Effector memory CD8-positive, alpha-beta T cell (primary cell): ENCODE measurements around the gene SMTN.
"Not testable (repeated sequence)": the region's sequence is repeated elsewhere in the genome, so short reads cannot be mapped to it uniquely, and the experiment has no call there.

Experiments used
- ATAC-seq: fragments of 150-1000 bp; cut with Tn5 transposase; replicated peaks from 2 replicates; pipeline ENCODE4 v1.10.0; 2021; ENCODE audit warnings: mild to moderate bottlenecking, moderate library complexity
- DNase-seq, 3 experiments: peaks; one replicate each; pipeline ENCODE4 v3.0.0; 2021
- H3K27ac Mint-ChIP-seq, 2 donors: one replicate each; pipeline ENCODE4 v1.8.0; 2022; ENCODE audit warnings: mild to moderate bottlenecking in 2 of 2, mixed read lengths in 2 of 2, moderate library complexity in 2 of 2
- H3K27me3 Mint-ChIP-seq, 2 donors: one replicate each; pipeline ENCODE4 v1.8.0; 2022; ENCODE audit warnings: mixed read lengths in 2 of 2
- H3K36me3 Mint-ChIP-seq: one replicate; pipeline ENCODE4 v1.8.0; 2022; ENCODE audit warnings: mild to moderate bottlenecking, moderate library complexity, mixed read lengths; ENCODE audit not compliant: insufficient read depth
- H3K4me1 Mint-ChIP-seq, 2 donors: one replicate each; pipeline ENCODE4 v1.8.0; 2022; ENCODE audit warnings: low read depth in 2 of 2, mixed read lengths in 2 of 2
- H3K4me3 Mint-ChIP-seq, 2 donors: one replicate each; pipeline ENCODE4 v1.8.0; 2022; ENCODE audit warnings: mild to moderate bottlenecking in 2 of 2, mixed read lengths in 2 of 2, moderate library complexity in 2 of 2
- H3K9me3 Mint-ChIP-seq, 2 donors: one replicate each; pipeline ENCODE4 v1.8.0; 2022; ENCODE audit warnings: mixed read lengths in 2 of 2

Gene SMTN

DNA sequence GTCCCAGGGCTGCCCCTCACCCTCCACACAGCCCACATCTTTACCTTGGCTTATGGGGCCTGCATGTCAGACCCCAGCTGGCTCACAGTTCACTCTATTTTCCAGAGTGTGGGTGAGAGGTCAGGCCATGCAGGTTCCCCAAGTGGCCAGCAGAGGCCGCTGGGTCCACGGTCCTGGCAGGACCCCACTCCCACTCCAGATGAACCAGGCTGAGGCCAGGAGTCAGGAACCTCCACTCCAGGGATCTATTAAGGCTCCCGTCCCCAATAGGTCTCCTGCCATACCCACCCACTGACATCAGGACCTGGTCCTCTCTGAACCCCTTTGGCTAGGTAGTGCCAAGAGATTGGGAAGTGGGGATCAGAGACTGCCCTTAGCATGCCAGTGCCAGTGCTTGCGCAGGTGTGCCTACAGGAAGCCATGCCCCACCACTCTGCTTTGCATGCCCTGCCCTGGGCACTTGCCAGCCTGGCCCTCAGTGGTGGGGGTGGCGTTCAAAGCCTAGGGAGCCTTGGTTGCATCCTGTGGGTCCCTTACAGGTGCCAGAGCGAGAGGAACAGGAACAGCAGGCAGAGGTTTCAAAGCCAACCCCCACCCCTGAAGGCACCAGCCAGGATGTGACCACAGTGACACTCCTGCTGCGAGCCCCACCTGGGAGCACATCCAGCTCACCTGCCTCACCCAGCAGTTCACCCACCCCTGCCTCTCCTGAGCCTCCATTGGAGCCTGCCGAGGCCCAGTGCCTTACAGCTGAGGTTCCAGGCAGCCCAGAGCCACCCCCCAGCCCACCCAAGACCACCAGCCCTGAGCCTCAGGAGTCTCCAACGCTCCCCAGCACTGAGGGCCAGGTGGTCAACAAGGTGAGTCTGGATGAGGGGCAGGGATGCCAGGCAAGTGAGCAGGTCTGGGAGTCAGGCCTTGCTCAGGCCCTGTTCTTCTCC is 8.3 kb downstream of the SMTN start:
- no peaks in the 10 kb centered on the region for H3K27me3 Mint-ChIP-seq
- H3K36me3 Mint-ChIP-seq, result peaks cover 5% of the 10 kb centered on the region
- H3K4me3 Mint-ChIP-seq, result no peak overlapping the region
- no peak for ATAC-seq
- DNase-seq, result no peak
- H3K27ac Mint-ChIP-seq, result no peak overlapping the region
- H3K9me3 Mint-ChIP-seq, result no peaks in the 10 kb centered on the region
- peaks cover 3 to 4% of the 10 kb centered on the region in 2 donors for H3K4me1 Mint-ChIP-seq

GRCh38 chr22:31090217-31091085 is 9.3 kb downstream of the SMTN start:
- Mint-ChIP-seq H3K4me1 (no peaks in the 10 kb centered on the region), H3K36me3 (peaks cover 3% of the 10 kb centered on the region), H3K9me3 (no peaks in the 10 kb centered on the region), H3K27me3 (no peaks in the 10 kb centered on the region), H3K4me3 (no peak overlapping the region), H3K27ac (no peak overlapping the region)
- no peak for ATAC-seq
- no peak for DNase-seq

DNA sequence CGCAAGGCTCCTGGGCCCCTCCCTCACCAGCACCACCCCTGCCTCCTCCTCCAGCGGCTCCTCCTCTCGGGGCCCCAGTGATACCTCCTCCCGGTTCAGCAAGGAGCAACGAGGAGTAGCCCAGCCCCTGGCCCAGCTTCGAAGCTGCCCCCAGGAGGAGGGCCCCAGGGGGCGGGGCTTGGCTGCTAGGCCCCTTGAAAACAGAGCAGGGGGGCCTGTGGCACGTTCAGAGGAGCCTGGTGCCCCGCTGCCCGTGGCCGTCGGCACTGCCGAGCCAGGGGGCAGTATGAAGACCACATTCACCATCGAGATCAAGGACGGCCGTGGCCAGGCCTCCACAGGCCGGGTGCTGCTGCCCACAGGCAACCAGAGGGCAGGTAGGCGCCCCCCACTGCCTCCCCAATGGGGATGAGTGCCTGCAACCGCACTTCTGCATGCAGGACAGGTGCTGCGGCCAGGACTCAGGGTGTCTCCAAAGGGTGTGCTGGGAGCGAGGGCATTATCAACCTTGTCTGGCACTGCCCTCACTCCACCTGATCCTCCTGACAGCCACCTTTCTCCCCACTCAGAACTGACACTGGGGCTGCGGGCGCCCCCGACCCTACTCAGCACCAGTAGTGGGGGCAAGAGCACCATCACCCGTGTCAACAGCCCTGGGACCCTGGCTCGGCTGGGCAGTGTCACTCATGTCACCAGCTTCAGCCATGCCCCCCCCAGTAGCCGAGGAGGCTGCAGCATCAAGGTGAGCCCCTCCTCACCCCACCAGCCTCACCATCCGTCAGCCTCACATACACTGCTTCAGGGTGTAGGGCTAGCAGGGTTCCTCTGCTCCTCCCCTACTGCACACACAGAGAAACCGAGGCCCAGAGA is 10.2 kb downstream of the SMTN start:
- Mint-ChIP-seq H3K27ac (no peak overlapping the region), H3K36me3 (peaks cover 3% of the 10 kb centered on the region), H3K4me1 (no peaks in the 10 kb centered on the region), H3K27me3 (no peaks in the 10 kb centered on the region), H3K9me3 (no peaks in the 10 kb centered on the region), H3K4me3 (no peak overlapping the region)
- ATAC-seq (no peak), DNase-seq (no peak)

DNA sequence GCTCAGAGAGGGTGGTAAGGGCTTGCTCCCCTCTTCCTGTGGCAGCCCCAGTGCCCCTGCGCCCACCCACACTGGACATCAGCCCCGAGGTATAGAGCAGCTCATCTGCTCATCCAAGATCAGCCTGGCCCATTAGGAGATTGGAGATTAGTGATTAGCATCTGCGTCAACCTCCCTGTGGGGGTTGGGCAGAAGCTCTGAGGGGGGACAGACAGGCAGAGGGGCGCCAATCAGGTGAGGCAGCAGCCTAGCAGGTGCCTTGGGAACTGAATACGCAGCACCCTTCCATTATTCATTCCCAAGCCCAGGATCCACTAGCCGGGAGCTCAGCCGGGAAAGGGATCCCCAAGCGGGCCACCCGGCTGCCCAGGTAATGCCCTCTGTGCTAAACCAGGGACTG is 11.0 kb downstream of the SMTN start:
- no peak overlapping the region for H3K4me3 Mint-ChIP-seq
- H3K9me3 Mint-ChIP-seq, result no peaks in the 10 kb centered on the region
- H3K27ac Mint-ChIP-seq, result no peak overlapping the region
- H3K36me3 Mint-ChIP-seq, result peaks cover 3% of the 10 kb centered on the region
- H3K27me3 Mint-ChIP-seq, result no peaks in the 10 kb centered on the region
- H3K4me1 Mint-ChIP-seq, result no peaks in the 10 kb centered on the region
- no peak for DNase-seq
- no peak for ATAC-seq

GRCh38 chr22:31093086-31093850 is 12.2 kb downstream of the SMTN start:
- H3K27ac Mint-ChIP-seq, result no peak overlapping the region

GRCh38 chr22:31094021-31094551 is 13.0 kb downstream of the SMTN start:
- Mint-ChIP-seq H3K27ac (no peak overlapping the region), H3K9me3 (no peaks in the 10 kb centered on the region), H3K27me3 (no peaks in the 10 kb centered on the region), H3K4me1 (no peaks in the 10 kb centered on the region), H3K4me3 (no peak overlapping the region), H3K36me3 (peaks cover 3% of the 10 kb centered on the region)
- ATAC-seq, result no peak
- DNase-seq, result no peak

More at GRCh38 chr22:31093086-31093850, 12.2 kb downstream of the SMTN start:
- Mint-ChIP-seq H3K4me3 (no peak overlapping the region), H3K9me3 (no peaks in the 10 kb centered on the region), H3K36me3 (peaks cover 3% of the 10 kb centered on the region), H3K27me3 (no peaks in the 10 kb centered on the region), H3K4me1 (no peaks in the 10 kb centered on the region)
- DNase-seq, result no peak
- no peak for ATAC-seq

- H3K36me3 Mint-ChIP-seq, result peaks cover under 1% of the 10 kb centered on the region
- DNase-seq (no peak), ATAC-seq (no peak)
- H3K4me3 Mint-ChIP-seq, result no peak overlapping the region
- H3K27ac Mint-ChIP-seq, result peak overlapping the region in 1 of 2 donors; percentile 55
- H3K9me3 Mint-ChIP-seq, result no peaks in the 10 kb centered on the region
- no peaks in the 10 kb centered on the region for H3K27me3 Mint-ChIP-seq
- no peaks in the 10 kb centered on the region for H3K4me1 Mint-ChIP-seq
Measured at GRCh38 chr22:31094741-31095140, 13.6 kb downstream of the SMTN start.

DNA sequence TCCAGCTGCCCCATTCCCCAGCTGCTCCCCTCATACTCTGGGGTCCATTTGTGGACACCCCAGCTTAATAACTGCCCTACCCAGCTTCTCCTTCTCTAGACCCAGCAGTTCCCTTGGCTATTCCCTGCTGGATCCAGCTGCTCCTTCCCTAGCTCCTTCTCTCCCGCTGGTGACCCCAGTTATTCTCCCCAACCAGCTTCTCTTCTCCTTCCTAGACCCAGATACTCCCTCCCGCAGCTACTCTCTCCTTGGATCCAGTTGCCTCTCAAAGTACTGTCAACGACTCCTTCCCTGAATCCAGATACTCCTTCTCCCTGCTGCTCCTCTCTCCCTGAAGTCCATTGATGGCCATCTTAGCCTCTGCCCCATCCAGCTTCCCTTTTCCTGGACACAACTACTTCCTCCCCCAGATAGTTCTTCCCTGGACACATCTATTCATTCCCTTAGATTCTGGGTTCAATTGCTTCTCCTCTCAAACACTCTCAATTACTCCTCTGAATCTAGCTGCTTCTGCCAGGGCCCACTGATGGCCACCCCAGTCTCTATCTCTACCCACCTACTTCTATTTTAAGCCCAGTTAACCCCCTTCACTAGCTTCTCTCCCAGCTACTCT is 14.6 kb downstream of the SMTN start:
- Mint-ChIP-seq H3K36me3 (peaks cover 3% of the 10 kb centered on the region), H3K4me3 (no peak overlapping the region), H3K27ac (no peak overlapping the region), H3K4me1 (no peaks in the 10 kb centered on the region), H3K27me3 (no peaks in the 10 kb centered on the region), H3K9me3 (no peaks in the 10 kb centered on the region)
- DNase-seq, result no peak
- ATAC-seq, result no peak

DNA sequence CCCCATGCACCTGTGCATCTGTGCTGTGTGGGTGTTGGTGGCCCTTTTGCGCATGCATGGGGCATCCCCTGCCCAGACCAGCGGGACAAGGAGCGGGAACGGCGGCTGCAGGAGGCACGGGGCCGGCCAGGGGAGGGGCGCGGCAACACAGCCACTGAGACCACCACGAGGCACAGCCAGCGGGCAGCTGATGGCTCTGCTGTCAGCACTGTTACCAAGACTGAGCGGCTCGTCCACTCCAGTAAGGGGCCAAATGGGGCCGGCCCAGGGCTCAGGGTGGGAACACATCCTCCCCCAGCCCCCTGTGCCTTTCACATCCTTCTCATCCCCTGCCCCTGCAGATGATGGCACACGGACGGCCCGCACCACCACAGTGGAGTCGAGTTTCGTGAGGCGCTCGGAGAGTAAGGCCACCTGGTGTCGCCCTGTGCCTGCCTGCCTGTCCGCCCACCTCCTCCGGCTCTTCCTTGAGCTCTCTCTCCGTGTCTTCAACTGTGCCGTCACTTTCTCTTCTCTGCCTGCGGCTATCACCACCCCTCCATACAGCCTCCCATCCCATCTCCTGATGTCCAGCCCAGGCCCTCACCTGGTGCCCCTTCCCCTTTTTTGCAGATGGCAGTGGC is 15.7 kb downstream of the SMTN start:
- ATAC-seq (no peak), DNase-seq (no peak)
- H3K27me3 Mint-ChIP-seq, result no peaks in the 10 kb centered on the region
- no peaks in the 10 kb centered on the region for H3K4me1 Mint-ChIP-seq
- H3K9me3 Mint-ChIP-seq, result no peaks in the 10 kb centered on the region
- H3K4me3 Mint-ChIP-seq, result no peak overlapping the region
- peak overlapping the region in 1 of 2 donors; percentile 44 for H3K27ac Mint-ChIP-seq
- peaks cover 3% of the 10 kb centered on the region for H3K36me3 Mint-ChIP-seq

GRCh38 chr22:31097539-31097938 is 16.4 kb downstream of the SMTN start:
- peak overlapping the region in 1 of 2 donors; percentile 44 for H3K27ac Mint-ChIP-seq
- not testable (repeated sequence) for H3K36me3 Mint-ChIP-seq, ATAC-seq, H3K27me3 Mint-ChIP-seq, H3K4me1 Mint-ChIP-seq, H3K4me3 Mint-ChIP-seq, H3K9me3 Mint-ChIP-seq, DNase-seq

GRCh38 chr22:31097941-31098631 is 17.0 kb downstream of the SMTN start:
- DNase-seq (no peak), ATAC-seq (no peak)
- Mint-ChIP-seq H3K27me3 (no peaks in the 10 kb centered on the region), H3K36me3 (peaks cover 3% of the 10 kb centered on the region), H3K27ac (no peak overlapping the region), H3K9me3 (no peaks in the 10 kb centered on the region), H3K4me1 (no peaks in the 10 kb centered on the region), H3K4me3 (no peak overlapping the region)
